HG03521 (cell line): Measurements from ENCODE around the gene ATXN10.
"Not testable (repeated sequence)": the region's sequence is repeated elsewhere in the genome, so short reads cannot be mapped to it uniquely, and the experiment has no call there.

Experiments used
- ATAC-seq: cut with Tn5 transposase; IDR thresholded peaks from one replicate; pipeline ENCODE4 v1.9.1; 2021; ENCODE audit warnings: mild to moderate bottlenecking, moderate library complexity; ENCODE audit not compliant: unreplicated experiment

The ATXN10 gene

GRCh38 chr22:45781966-45782365, 110.3 kb downstream of the ATXN10 start:
- ATAC-seq = no peak

- no peak for ATAC-seq
Measured at GRCh38 chr22:45783021-45783420, 111.4 kb downstream of the ATXN10 start.

GRCh38 chr22:45783690-45784089, 112.1 kb downstream of the ATXN10 start:
- no peak for ATAC-seq

- peak; percentile 48 for ATAC-seq
Measured at GRCh38 chr22:45784357-45785277, 113.0 kb downstream of the ATXN10 start.

DNA sequence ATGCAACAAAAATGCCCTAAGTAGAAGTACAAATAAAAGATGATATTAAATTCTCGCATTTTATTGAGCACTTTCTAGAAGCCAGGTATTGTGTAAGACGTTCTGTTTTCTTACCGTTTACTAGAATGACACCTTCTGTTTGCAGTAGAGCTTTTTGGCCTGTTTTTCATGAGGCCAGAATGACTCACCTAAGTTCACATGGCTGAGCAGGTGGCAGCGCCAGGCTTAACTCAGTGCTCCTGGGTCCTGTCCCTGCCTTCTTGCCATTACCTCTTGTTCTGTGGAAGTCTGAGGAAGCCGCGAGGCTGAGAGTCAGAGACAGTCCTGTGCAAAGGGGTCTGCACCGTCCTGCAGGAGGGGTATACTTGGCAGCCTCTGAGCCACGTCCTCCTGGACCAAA, 113.8 kb downstream of the ATXN10 start:
- ATAC-seq = no peak

- no peak for ATAC-seq
Measured at GRCh38 chr22:45786726-45787125, 115.1 kb downstream of the ATXN10 start.

DNA sequence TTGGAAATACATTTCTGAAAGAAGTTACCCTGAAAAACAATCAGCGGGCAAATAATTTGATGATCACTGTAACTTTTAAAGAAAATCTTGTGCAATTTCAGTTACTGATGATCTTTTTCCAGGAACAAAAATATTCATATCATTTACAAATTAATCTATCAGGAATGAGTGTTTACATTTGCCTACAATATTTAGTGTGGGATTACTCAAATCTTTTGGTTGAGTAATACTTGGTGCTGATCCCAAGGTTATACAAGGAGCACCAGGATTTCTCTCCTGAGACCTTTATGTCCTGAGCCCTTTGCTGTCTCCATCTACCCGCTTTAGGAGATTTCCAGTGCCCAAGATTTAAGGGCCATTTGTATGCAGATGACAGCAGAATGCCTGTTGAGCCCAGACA, 116.1 kb downstream of the ATXN10 start:
- no peak for ATAC-seq

GRCh38 chr22:45788522-45788921, 116.9 kb downstream of the ATXN10 start:
- ATAC-seq = no peak

DNA sequence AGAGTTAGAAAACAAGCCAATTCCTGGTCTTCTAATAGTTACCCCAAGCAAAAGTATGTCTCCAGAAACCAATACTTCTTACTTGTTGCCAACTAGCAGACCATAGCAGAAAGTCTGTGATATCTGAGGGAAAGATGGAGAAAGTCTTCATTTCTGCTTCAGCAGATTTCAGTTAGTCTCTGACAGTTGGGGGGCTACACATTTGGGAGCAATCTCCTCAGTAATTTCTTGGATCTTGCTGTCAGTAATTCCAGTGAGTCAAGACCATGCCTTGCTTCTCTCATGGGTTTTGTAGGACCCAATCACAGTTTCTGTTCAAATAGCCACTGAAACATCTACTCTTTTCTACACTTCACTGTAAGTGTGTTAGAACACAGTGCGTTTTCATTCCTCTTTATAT, 118.8 kb downstream of the ATXN10 start:
- ATAC-seq = no peak

- no peak for ATAC-seq
Measured at GRCh38 chr22:45793161-45793560, 121.5 kb downstream of the ATXN10 start.

DNA sequence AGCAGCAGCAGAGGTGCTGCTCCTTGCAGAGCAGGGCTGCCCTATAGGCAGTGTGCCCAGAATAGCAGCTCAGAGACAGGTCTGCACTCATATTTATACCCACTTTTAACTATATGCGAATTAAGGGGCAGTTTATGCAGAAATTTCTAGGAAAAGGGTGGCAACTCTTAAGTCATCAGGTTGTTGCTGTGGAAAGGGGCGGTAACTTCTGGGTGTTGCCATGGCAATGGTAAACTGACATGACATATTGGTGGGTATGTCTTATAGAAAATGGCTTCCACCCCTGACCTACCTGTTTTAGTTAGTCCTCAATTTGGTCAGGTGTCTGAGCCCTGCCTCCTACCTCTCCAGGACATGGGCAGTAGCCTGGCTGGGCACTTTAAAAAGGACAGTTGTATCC, 122.3 kb downstream of the ATXN10 start:
- no peak for ATAC-seq

DNA sequence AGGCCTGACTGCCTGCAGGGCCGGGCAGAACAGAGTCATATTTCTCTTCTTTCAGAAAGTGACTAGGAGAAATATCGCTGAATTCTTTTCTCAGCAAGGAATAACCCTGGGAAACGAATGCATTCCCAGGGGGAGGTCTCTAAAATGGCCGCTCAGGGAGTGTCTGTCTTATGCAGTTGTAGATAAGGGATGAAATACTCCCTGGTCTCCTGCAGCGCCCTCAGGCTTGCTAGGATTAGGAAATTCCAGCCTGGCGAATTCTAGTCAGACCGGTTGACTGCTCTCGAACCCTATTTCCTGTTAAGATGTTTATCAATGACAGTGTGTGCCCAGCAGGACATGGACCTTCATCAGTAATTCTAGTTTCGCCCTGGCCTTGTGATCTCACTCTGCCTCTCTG, 124.4 kb downstream of the ATXN10 start:
- ATAC-seq = not testable (repeated sequence)

GRCh38 chr22:45799291-45799690, 127.7 kb downstream of the ATXN10 start:
- no peak for ATAC-seq

GRCh38 chr22:45802054-45802453, 130.4 kb downstream of the ATXN10 start:
- ATAC-seq = no peak

- ATAC-seq = no peak
Measured at GRCh38 chr22:45804319-45804985, 132.8 kb downstream of the ATXN10 start.

GRCh38 chr22:45804986-45805325, 133.3 kb downstream of the ATXN10 start:
- ATAC-seq = no peak

- ATAC-seq = no peak
Measured at GRCh38 chr22:45805413-45805812, 133.8 kb downstream of the ATXN10 start.

- no peak for ATAC-seq
Measured at GRCh38 chr22:45807156-45807915, 135.7 kb downstream of the ATXN10 start.

DNA sequence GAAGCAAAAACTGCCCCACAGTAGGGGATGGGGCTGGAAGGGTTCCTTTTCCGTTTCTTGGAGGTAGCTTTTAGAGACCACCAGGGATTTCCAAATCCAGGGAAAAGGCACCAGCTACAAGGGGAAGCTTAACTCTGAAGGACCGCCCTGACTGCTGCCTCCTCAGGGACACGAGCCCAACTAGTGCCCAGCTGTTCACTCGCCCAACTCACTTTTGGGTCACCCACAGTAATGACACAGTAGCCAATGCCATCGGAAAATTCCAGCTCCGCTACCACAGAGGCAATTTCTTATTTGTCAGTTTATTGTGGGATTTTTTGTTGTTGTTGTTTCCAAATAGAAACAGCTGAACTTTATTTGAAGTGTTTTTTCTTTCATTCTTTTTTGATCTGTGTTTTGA, 141.3 kb downstream of the ATXN10 start:
- ATAC-seq = no peak

GRCh38 chr22:45814198-45814597, 142.6 kb downstream of the ATXN10 start:
- no peak for ATAC-seq

DNA sequence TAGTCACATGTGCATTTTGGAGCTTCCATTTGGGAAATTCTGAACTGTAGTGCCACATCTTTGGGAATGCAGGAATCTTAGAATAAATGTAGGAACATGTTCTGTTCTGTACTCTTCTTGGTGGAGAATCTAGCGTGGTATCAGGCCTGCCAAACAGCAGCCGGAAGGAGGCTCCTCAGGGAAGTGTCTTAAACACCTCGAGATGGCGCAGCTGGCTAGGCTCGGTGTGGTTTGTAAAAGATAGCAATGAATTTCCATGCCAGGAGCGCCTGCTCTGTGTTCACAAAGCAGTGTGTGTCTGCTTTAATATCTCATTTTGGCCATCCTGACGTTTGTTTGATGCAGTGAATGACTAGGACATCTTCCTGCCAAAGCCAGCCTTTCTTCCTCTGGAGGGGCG, 145.1 kb downstream of the ATXN10 start:
- no peak for ATAC-seq
